HG03442 (cell line): ENCODE measurements around the gene DOP1A.

Source experiments
- ATAC-seq: cut with Tn5 transposase; IDR thresholded peaks from one replicate; pipeline ENCODE4 v1.9.1; 2021; ENCODE audit warnings: mild to moderate bottlenecking, moderate library complexity; ENCODE audit not compliant: unreplicated experiment

DOP1A gene

DNA sequence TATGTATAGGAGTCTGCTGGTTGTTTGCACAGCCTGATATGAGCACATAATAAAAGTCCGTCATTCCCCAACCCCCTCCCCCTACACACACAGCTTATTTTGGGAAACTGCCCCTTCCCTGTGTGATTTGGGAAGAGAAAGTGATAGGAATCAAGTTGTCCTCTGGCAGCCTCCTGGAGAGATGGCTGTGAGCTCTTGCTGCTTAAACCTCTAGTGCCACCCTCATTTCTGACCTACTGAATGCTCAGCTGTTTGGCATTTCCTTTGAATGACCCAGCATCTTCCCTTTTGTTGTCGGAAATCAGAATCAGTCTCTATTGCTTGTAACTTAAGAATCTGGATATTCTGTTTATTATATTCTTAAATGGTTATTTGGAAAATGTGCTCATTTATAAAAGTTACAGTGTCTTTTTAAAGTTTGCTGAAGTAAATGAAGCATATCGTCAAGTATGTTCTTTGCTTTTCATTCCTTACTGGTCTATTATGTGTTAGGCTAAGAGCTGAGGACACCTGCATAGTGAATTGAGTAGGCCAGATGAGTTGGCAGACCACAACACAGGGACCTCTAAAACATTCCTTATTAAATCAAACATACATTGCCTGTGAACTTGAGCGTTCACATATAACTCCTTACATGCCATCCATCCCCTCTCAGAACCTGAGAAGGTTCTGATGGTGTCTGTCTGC is 131.2 kb downstream of the DOP1A start:
- ATAC-seq: no peak

DNA sequence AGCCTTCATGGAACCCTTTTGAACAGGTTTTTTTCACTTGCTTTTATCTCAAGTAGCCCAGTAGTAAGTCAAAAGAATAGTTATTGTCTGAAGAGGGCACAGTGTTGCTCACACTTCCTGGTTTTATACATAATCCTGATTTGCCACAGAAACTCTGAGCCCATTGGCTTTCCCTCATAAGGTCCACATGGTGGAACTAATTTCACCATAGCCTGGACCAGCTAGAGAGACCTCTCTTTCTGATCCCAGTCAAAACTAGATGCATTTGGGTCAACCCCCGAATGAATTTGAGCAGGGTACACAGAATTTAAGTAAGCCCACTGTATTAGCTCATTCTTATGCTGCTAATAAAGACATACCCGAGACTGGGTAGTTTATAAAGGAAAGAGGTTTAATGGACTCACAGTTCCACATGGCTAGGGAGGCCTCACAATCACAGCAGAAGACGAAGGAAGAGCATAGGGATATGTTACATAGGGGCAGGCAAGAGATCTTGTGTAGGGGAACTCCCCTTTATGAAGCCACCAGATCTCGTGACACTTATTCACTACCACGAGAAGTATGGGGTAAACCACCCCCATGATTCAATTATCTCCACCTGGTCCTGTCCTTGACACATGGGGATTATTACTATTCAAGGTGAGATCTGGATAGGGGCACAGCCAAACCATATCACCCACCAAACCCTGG is 131.8 kb downstream of the DOP1A start:
- peak; percentile 73 for ATAC-seq

DNA sequence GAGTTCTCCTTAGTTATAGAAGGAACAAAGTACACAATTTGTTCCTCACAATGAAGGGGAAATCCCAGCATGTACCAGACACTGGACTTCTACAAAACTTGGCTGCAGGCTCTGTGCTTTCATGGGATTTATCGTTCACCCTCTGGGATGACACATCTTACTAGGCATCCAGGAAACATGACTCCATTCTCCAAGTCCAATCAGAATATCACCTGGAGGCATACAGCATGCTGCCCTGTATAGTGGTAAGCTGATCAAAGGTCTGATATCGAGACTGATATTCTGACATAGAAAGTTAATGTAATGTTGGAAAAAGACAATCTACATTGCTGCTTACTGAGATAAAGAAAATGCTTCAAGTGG is 132.4 kb downstream of the DOP1A start:
- ATAC-seq: no peak

DNA sequence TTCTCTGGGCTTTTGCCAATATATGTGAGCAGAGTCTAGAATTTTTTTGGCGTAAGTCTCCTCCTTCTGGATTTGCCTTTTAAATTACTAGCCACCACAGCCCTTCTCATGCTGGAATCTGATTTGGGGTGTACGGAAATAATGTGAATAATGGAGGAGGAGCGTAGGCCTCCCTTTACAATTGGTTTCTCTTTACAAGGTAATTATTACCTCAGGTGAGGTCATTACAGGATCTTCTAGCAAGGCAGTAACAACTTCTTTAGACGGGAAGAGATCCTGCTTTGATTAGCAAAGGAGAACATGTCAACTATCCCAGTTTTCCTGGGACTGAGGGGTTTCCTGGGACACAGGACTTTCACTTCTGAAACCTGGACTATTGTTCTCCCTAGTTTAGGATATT is 134.6 kb downstream of the DOP1A start:
- no peak for ATAC-seq

DNA sequence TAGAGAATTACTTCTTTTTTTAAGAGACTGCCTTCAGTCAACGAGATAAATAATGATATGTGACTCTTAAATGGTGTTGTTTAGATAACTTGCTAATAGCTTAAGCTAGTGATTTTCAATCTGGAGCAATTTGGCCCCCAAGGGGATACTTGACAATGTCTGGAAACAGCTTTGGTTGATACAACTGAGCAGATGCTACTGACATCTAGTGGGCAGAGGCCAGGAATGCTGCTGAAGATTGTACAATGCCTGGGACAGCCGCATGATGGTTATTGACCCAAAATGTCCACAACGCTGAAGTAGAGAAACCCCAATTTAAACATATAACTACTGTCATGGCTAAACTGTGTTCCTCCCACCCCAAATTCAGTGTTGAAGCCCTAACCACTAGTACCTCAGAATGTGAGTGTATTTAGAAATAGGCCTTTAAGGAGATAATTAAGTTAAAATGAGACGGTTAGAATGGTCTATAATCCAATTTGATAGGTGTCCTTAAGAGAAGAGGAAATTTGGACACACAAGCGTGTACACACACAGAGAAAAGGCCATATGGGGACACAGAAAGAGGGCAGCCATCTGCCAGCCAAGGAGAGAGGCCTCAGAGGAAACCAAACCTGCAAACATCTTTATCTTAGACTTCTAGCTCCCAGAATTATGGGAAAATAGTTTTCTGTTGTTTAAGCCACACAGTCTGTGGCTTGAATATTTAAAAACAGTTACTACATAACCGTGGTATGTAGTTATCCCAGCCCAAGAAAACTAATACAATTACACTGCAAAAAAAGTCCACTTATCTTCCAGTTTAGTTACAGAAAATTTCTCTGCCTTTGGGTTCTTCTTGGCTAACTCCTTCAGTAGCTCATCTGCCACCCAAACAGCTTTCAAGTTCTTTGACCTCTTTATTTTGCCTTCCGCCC is 147.9 kb downstream of the DOP1A start:
- peak; percentile 100 for ATAC-seq

DNA sequence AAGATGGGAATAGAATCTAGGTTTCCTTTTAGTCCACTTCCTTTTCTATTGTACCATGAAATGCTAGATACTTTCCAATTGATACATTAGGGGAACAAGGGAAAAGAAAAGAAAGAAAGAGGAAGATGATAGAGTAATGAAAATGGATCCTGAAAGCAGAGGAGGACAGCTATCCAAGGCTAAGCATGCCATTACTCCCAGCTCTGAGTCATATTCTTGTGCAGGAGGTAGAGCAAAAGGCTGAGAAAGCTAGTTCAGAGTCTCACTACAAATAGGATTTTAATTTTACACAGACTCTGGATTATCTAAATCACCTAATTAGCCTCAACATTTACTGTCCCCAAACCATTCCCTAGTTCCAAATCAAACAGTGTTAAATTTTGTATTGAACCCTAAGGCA is 149.3 kb downstream of the DOP1A start:
- no peak for ATAC-seq
